ENCODE results near the gene ESF1. TPM values are rescaled to one million over a fixed set of nuclear protein-coding genes. Genes with fewer than 3 reads are reported as not detected.

Gene ESF1
- total RNA-seq, 1 donor from 2014 or later: 27.2 TPM

GRCh38 chr20:13681248-13682125, 103.2 kb downstream of the ESF1 start:
- H3K27ac Mint-ChIP-seq: no peak overlapping the region
- intact Hi-C loops (cut with micrococcal nuclease): no loop called here
- H3K36me3 Mint-ChIP-seq (ENCODE audit: low read depth): no peaks in the 10 kb centered on the region
- no peak overlapping the region for H3K4me3 Mint-ChIP-seq (ENCODE audit: low read depth)
- peaks cover 5% of the 10 kb centered on the region for H3K27me3 Mint-ChIP-seq (ENCODE audit: low read depth)
- H3K9me3 Mint-ChIP-seq: no peaks in the 10 kb centered on the region
- H3K4me1 Mint-ChIP-seq (ENCODE audit: low read depth): peaks cover 7% of the 10 kb centered on the region
- DNase-seq (ENCODE audit: low spot score): no peak

- H3K36me3 Mint-ChIP-seq (ENCODE audit: low read depth): no peaks in the 10 kb centered on the region
- no peak overlapping the region for H3K4me3 Mint-ChIP-seq (ENCODE audit: low read depth)
- H3K27ac Mint-ChIP-seq: no peak overlapping the region
- peaks cover 2% of the 10 kb centered on the region for H3K4me1 Mint-ChIP-seq (ENCODE audit: low read depth)
- no peak for DNase-seq (ENCODE audit: low spot score)
- H3K9me3 Mint-ChIP-seq: no peaks in the 10 kb centered on the region
- intact Hi-C loops (cut with micrococcal nuclease): no loop called here
- no peaks in the 10 kb centered on the region for H3K27me3 Mint-ChIP-seq (ENCODE audit: low read depth)
Measured at GRCh38 chr20:13678944-13679343, 105.8 kb downstream of the ESF1 start.

- intact Hi-C loops (cut with micrococcal nuclease): no loop called here
- Mint-ChIP-seq H3K4me3 (ENCODE audit: low read depth) (no peak overlapping the region), H3K36me3 (ENCODE audit: low read depth) (no peaks in the 10 kb centered on the region), H3K4me1 (ENCODE audit: low read depth) (peaks cover 2% of the 10 kb centered on the region), H3K27me3 (ENCODE audit: low read depth) (no peaks in the 10 kb centered on the region), H3K27ac (no peak overlapping the region), H3K9me3 (no peaks in the 10 kb centered on the region)
- no peak for DNase-seq (ENCODE audit: low spot score)
Measured at GRCh38 chr20:13677241-13677640, 107.5 kb downstream of the ESF1 start.

- intact Hi-C loops (cut with micrococcal nuclease): no loop called here
- H3K27me3 Mint-ChIP-seq (ENCODE audit: low read depth): no peaks in the 10 kb centered on the region
- no peak overlapping the region for H3K27ac Mint-ChIP-seq
- H3K4me3 Mint-ChIP-seq (ENCODE audit: low read depth): no peak overlapping the region
- DNase-seq (ENCODE audit: low spot score): no peak
- peaks cover 2% of the 10 kb centered on the region for H3K4me1 Mint-ChIP-seq (ENCODE audit: low read depth)
- H3K9me3 Mint-ChIP-seq: no peaks in the 10 kb centered on the region
- H3K36me3 Mint-ChIP-seq (ENCODE audit: low read depth): no peaks in the 10 kb centered on the region
Measured at GRCh38 chr20:13676682-13677081, 108.0 kb downstream of the ESF1 start.

DNA sequence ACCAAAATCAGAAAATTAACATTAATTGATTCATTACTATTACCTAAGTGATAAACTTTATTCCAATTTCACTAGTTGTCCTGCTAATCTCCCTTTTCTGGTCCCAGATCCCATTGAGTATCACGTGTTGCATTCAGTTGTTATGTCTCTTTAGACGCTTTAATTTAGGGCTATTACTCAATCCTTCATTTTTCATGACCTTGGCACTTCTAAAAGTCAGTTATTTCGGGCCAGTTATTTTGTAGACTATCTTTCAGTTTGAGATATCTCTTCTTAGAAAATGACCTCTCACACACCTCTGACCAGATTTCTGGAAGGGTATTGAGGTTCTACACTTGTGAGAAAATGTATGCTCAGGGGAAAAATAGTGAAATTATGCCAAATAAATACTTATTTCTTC, 112.0 kb downstream of the ESF1 start:
- Mint-ChIP-seq H3K9me3 (no peaks in the 10 kb centered on the region), H3K27ac (no peak overlapping the region), H3K27me3 (ENCODE audit: low read depth) (peaks cover 9% of the 10 kb centered on the region), H3K4me1 (ENCODE audit: low read depth) (no peaks in the 10 kb centered on the region), H3K36me3 (ENCODE audit: low read depth) (no peaks in the 10 kb centered on the region), H3K4me3 (ENCODE audit: low read depth) (no peak overlapping the region)
- intact Hi-C loops (cut with micrococcal nuclease): no loop called here
- DNase-seq (ENCODE audit: low spot score): no peak

GRCh38 chr20:13671916-13672378, 112.8 kb downstream of the ESF1 start:
- Mint-ChIP-seq H3K4me3 (ENCODE audit: low read depth) (no peak overlapping the region), H3K27ac (no peak overlapping the region), H3K27me3 (ENCODE audit: low read depth) (peaks cover 9% of the 10 kb centered on the region), H3K36me3 (ENCODE audit: low read depth) (no peaks in the 10 kb centered on the region), H3K4me1 (ENCODE audit: low read depth) (no peaks in the 10 kb centered on the region), H3K9me3 (no peaks in the 10 kb centered on the region)
- no peak for DNase-seq (ENCODE audit: low spot score)
- intact Hi-C loops (cut with micrococcal nuclease): no loop called here

DNA sequence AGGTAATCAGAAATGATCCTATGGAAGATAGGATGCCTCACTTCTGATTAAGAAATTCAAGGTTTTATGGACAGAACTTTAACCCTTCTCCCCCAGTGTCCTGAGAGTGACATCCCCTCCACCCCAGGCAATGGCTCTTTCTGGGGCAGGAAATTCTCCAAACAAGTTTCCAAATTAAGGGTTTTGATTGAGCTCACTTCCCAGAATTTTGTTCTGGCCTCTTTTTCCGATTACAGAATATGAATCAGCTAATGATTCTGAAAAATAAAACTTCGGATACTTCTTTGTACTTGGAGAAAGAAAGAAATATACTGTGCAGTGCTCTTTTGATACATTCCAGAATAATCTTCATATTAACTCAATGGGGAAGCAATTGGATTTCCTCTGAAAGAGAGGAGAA, 113.2 kb downstream of the ESF1 start:
- H3K4me1 Mint-ChIP-seq (ENCODE audit: low read depth): no peaks in the 10 kb centered on the region

GRCh38 chr20:13670160-13670559, 114.6 kb downstream of the ESF1 start:
- no peak overlapping the region for H3K27ac Mint-ChIP-seq
- no peaks in the 10 kb centered on the region for H3K4me1 Mint-ChIP-seq (ENCODE audit: low read depth)
- no peak overlapping the region for H3K4me3 Mint-ChIP-seq (ENCODE audit: low read depth)
- DNase-seq (ENCODE audit: low spot score): no peak
- no peaks in the 10 kb centered on the region for H3K9me3 Mint-ChIP-seq
- H3K36me3 Mint-ChIP-seq (ENCODE audit: low read depth): no peaks in the 10 kb centered on the region
- intact Hi-C loops (cut with micrococcal nuclease): no loop called here
- H3K27me3 Mint-ChIP-seq (ENCODE audit: low read depth): peaks cover 9% of the 10 kb centered on the region

More for the DNA sequence above, 113.2 kb downstream of the ESF1 start:
- H3K27ac Mint-ChIP-seq: no peak overlapping the region
- H3K36me3 Mint-ChIP-seq (ENCODE audit: low read depth): no peaks in the 10 kb centered on the region
- intact Hi-C loops (cut with micrococcal nuclease): no loop called here
- H3K27me3 Mint-ChIP-seq (ENCODE audit: low read depth): peaks cover 9% of the 10 kb centered on the region
- DNase-seq (ENCODE audit: low spot score): no peak
- H3K9me3 Mint-ChIP-seq: no peaks in the 10 kb centered on the region
- H3K4me3 Mint-ChIP-seq (ENCODE audit: low read depth): no peak overlapping the region

DNA sequence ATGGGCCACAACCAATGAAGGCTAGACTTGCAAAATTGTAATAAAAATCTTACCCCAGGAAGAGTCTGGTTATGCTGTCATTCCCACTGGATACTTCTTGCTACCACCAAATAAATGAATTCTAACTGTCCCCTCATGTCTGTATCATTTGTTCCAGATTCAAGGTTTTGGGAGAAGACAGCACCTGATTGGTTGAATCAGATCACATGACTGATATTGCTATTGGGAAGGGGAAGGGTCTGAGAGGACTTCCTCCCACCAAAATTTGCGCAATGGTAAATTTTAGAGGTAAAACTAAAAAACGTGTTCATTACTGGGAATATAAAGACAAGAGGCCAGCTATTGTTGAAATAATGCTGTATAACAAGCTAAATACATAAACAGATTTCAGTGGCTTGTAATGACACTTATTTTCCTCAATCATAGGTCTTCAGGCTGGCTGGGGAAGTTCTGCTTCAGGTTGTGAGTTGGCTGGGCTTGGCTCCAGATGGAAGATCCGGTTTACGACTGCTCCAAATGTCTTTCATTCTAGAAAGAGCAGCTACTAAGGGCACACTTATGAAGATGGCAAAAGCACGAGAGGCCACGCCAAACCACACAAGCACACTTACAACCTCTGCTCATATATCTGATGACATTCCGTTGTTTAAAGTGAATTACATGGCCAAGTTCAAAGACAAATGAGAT, 118.9 kb downstream of the ESF1 start:
- Mint-ChIP-seq H3K4me1 (ENCODE audit: low read depth) (no peaks in the 10 kb centered on the region), H3K27me3 (ENCODE audit: low read depth) (peaks cover 9% of the 10 kb centered on the region), H3K36me3 (ENCODE audit: low read depth) (no peaks in the 10 kb centered on the region), H3K9me3 (no peaks in the 10 kb centered on the region), H3K4me3 (ENCODE audit: low read depth) (no peak overlapping the region), H3K27ac (no peak overlapping the region)
- no peak for DNase-seq (ENCODE audit: low spot score)
- intact Hi-C loops (cut with micrococcal nuclease): no loop called here

Other genes starting within 250 kb of the ESF1 start
- 9.6 and 11.3 TPM in 2 replicates for gene TASP1, start 146.0 kb downstream of the ESF1 start, total RNA-seq
- gene NDUFAF5, start 109 bp upstream of the ESF1 start, total RNA-seq: 33.3 and 36.1 TPM in 2 replicates
- not detected in 2 replicates for gene SEL1L2, start 205.7 kb upstream of the ESF1 start, total RNA-seq
- not detected in 2 replicates for gene MACROD2, start 210.6 kb upstream of the ESF1 start, total RNA-seq

All from activated T-helper 2 cell treated with anti-CD3 and anti-CD28 coated beads, Interferon-gamma antibody, Interleukin-2, Interleukin-4, amounts not matched to agents 10 μg/mL and 5 μg/mL and 100 μg/mL, durations not matched to agents 14 hours and 24 hours and 36 hours (primary cell).